HG02588 (cell line): ENCODE data around the gene GLMP.

Experiments
- ATAC-seq: cut with Tn5 transposase; IDR thresholded peaks from one replicate; pipeline ENCODE4 v1.9.1; 2021; ENCODE audit warnings: mild to moderate bottlenecking, moderate library complexity; ENCODE audit not compliant: unreplicated experiment

The GLMP gene

GRCh38 chr1:156253634-156254033, 41.8 kb downstream of the GLMP start:
- no peak for ATAC-seq

- ATAC-seq, result no peak
Measured at GRCh38 chr1:156251527-156251926, 44.0 kb downstream of the GLMP start.

GRCh38 chr1:156249593-156249992, 45.9 kb downstream of the GLMP start:
- ATAC-seq, result no peak

- no peak for ATAC-seq
Measured at GRCh38 chr1:156248323-156248683, 47.2 kb downstream of the GLMP start.

GRCh38 chr1:156247460-156248322, 47.8 kb downstream of the GLMP start, which contains the start of gene PAQR6:
TSS of gene PAQR6 (minus strand) at chr1:156248056. CDS start at chr1:156246731, 1,325 bp downstream.
- no peak for ATAC-seq

GRCh38 chr1:156246781-156247459, 48.6 kb downstream of the GLMP start:
- ATAC-seq, result no peak

- no peak for ATAC-seq
Measured at GRCh38 chr1:156246241-156246780, 49.2 kb downstream of the GLMP start.

- no peak for ATAC-seq
Measured at GRCh38 chr1:156245451-156246232, 49.8 kb downstream of the GLMP start.

- no peak for ATAC-seq
Measured at GRCh38 chr1:156244712-156245111, 50.8 kb downstream of the GLMP start.

- ATAC-seq, result no peak
Measured at GRCh38 chr1:156244126-156244525, 51.4 kb downstream of the GLMP start.

GRCh38 chr1:156242738-156243137, 52.7 kb downstream of the GLMP start:
- ATAC-seq, result no peak
